SH-SY5Y (cell line): ENCODE measurements around the gene SPTBN5.

Experiments
- GATA2 ChIP-seq: IDR thresholded peaks from 2 replicates; pipeline ENCODE4 v1.6.1; 2011; ENCODE audit warnings: mild to moderate bottlenecking, low read depth, low read length
- GATA3 ChIP-seq: IDR thresholded peaks from 2 replicates; pipeline ENCODE4 v1.6.1; 2011; ENCODE audit warnings: low read depth, mild to moderate bottlenecking, low read length, moderate library complexity

DNA sequence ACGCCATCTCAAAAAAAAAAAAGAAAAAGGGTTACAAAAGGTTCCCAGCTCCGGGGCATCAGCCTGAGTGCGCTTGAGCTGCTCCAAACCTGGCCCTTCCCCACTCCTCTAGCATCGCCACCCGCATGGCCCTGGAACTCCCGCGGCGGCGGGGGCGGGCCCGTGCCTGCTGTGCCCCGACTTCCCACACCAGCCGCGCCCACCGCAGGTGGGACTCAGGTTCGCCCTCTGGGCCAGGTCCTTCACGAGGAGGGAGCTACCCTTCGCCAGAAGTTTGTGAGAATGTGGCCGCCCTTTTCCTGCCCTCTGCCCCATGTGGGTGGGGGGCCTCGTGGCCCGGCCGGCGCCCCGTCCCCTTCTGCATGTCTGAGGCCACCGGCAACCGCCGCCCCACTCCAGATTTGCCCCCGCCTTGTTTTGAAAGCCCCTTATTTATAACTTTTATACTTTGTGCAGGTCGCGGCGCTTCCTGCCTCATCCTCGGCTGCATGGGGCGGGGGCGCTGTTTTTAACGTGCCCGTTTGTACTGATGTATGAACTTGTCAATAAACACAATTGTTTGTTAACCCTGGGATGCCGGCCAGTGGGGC lies 66.5 kb downstream of the SPTBN5 start:
- TF ChIP-seq GATA3: no peak
- no peak for TF ChIP-seq GATA2
